ENCODE measurements around the gene PNLIPRP1. TPM values are rescaled to one million over a fixed set of nuclear protein-coding genes. Genes with fewer than 3 reads are reported as not detected.

The PNLIPRP1 gene
- total RNA-seq, 1 experiment from 2014 or later = 1.6 TPM

DNA sequence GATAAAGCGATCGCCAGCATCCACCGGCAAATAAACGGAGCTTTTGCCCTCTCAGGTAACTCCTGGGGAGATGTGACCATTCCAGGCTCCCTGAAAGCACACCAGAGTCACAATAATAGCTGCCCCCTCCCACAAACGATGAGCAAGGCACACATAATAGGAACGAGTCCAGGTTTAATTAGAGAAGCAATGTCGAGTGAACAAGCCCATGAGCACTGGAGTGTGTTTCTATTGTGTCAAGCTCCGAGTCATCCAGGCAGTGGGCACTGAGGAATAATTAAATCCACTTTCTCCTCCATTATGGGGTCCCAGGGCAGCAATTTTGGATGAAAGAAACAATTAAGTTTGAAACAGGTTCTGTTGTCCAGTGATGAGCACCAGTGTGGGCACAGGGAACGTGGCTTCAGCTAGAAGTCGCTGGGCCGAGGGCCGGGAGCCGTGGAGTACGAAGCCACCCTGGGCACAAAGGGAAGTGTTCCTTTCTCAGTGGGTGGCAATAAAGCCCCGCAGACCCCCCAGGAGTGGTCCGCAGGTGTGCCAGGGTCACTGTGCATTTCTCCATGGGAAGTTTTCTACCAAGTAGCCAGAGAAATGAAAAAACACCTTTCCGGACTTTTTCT lies 41.9 kb downstream of the PNLIPRP1 start (continued):
- no peak for TF ChIP-seq TCF7L2 (IDR thresholded peaks at IDR 0.05; ENCODE audit: borderline replicate concordance, extremely low read depth, insufficient read depth, insufficient read length)
- no peak for TF ChIP-seq CEBPB (IDR thresholded peaks at IDR 0.05; ENCODE audit: low read depth)
- TF ChIP-seq SRF (IDR thresholded peaks at IDR 0.05; ENCODE audit: low read depth) = no peak
- no peak for TF ChIP-seq JUND (IDR thresholded peaks at IDR 0.05)
- TF ChIP-seq ZFX (IDR thresholded peaks at IDR 0.05) = no peak
- no peak for TF ChIP-seq POLR2AphosphoS5 (IDR thresholded peaks at IDR 0.05; ENCODE audit: low read depth, low read length)
- no peak for TF ChIP-seq EZH2phosphoT487 (IDR thresholded peaks at IDR 0.05; ENCODE audit: borderline replicate concordance)
- TF ChIP-seq EGR1 (IDR thresholded peaks at IDR 0.05; ENCODE audit: low read depth) = no peak
- no peak for TF ChIP-seq ZNF274 (IDR thresholded peaks at IDR 0.05; ENCODE audit: low read depth, low read length)
- no peak for TF ChIP-seq CBX3 (IDR thresholded peaks at IDR 0.05; ENCODE audit: low read depth)

- no TSS peak for BruUV-seq (replicated peaks)
- H3K79me2 ChIP-seq (ENCODE audit: insufficient read depth, low read length) = no peaks in the 10 kb centered on the region
- H3K36me3 ChIP-seq (ENCODE audit: control insufficient read depth in 1 of 2, insufficient read depth in 2 of 2, low read length in 2 of 2) = no peaks in the 10 kb centered on the region
- H3K27me3 ChIP-seq (ENCODE audit: insufficient read depth, low read length) = no peaks in the 10 kb centered on the region
- H2AFZ ChIP-seq (ENCODE audit: low read depth, low read length, poor library complexity, severe bottlenecking) = no peak overlapping the region
- H3K4me3 ChIP-seq (replicated peaks in 1 of 2; ENCODE audit: low read depth in 1 of 2, low read length in 2 of 2) = no peak overlapping the region
- no peak overlapping the region for H3K27ac ChIP-seq (ENCODE audit: low read depth, low read length)
- H3K4me1 ChIP-seq (ENCODE audit: control insufficient read depth in 1 of 2, insufficient read depth in 2 of 2, low read length in 2 of 2) = peaks cover 11 to 20% of the 10 kb centered on the region in 2 experiments
- no peak overlapping the region for H3K4me2 ChIP-seq (ENCODE audit: low read length)
- DNase-seq (ENCODE audit: low read depth, low spot score) (no peak), ATAC-seq (no peak)
- ChIA-PET POLR2A (no interaction called here), CTCF (no interaction called here), RAD21 (ENCODE audit: low non-redundant PET in 1 of 2, low total read pairs in 2 of 2, uncharacterized antibody in 2 of 2, unreplicated experiment in 2 of 2) (no interaction called here)
- intact Hi-C loops (cut with micrococcal nuclease) = no loop called here
- no peaks in the 10 kb centered on the region for H3K9me3 ChIP-seq (ENCODE audit: control insufficient read depth in 1 of 2, insufficient read depth in 1 of 2, low read depth in 1 of 2, low read length in 2 of 2)
- H3K9ac ChIP-seq (ENCODE audit: low read length) = no peak overlapping the region
- TF ChIP-seq ELF1 (IDR thresholded peaks at IDR 0.05; ENCODE audit: borderline replicate concordance, low read depth) (no peak), SIN3A (IDR thresholded peaks at IDR 0.05; ENCODE audit: low read depth) (no peak), SRF (IDR thresholded peaks at IDR 0.05; ENCODE audit: low read depth) (no peak), ZFX (IDR thresholded peaks at IDR 0.05) (no peak), ATF3 (IDR thresholded peaks at IDR 0.05) (no peak)
- H3K9me2 ChIP-seq (ENCODE audit: insufficient read depth) = no peaks in the 10 kb centered on the region
- no peaks in the 10 kb centered on the region for H4K20me1 ChIP-seq (ENCODE audit: insufficient read depth)
These were observed 42.4 kb downstream of the PNLIPRP1 start for GRCh38 chr10:116633216-116633600.
